ENCODE measurements around the gene KCNK3.

DNA sequence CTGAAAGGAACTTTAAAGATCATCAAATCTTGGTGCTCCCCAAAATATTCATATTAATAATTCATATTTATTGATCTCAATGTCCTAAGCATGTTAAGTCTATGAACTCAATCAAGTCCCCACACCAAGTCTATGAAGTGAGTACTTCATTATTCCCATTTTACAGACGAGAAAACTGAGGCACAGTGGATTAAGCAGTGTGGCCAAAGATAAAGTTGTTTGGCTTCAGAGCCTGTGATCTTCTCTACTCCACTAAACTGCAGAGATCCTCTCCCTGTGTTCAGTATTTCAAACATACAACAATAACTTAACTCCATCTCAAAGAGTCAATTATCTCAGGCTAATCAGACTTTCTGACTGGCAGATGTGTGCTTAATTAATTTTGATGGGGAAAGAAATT, 29.8 kb downstream of the KCNK3 start:
- TF ChIP-seq, protein P1, sequence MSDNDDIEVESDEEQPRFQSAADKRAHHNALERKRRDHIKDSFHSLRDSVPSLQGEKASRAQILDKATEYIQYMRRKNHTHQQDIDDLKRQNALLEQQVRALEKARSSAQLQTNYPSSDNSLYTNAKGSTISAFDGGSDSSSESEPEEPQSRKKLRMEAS (IDR thresholded peaks at IDR 0.05): no peak
- no peak for TF ChIP-seq ZKSCAN1 (IDR thresholded peaks at IDR 0.05; ENCODE audit: low read length)
- TF ChIP-seq, protein P2, sequence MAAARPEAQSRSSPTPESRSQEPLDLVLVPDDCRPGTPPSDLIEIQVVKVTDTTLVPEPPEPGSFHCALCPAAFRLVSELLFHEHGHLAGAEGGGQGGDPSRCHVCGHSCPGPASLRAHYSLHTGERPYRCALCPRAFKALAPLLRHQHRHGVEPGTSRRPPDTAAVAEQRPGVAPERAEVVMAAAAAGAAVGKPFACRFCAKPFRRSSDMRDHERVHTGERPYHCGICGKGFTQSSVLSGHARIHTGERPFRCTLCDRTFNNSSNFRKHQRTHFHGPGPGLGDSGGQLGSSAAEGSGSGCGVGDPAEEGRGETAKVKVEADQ (CRISPR knock-in tag; IDR thresholded peaks at IDR 0.05; ENCODE audit: borderline replicate concordance): no peak
- no peak for TF ChIP-seq SRSF1 (optimal IDR thresholded peaks at IDR 0.05; ENCODE audit: low read depth, low read length)
- no peak for TF ChIP-seq RXRA (CRISPR knock-in tag; IDR thresholded peaks at IDR 0.05)
- TF ChIP-seq, protein P3, sequence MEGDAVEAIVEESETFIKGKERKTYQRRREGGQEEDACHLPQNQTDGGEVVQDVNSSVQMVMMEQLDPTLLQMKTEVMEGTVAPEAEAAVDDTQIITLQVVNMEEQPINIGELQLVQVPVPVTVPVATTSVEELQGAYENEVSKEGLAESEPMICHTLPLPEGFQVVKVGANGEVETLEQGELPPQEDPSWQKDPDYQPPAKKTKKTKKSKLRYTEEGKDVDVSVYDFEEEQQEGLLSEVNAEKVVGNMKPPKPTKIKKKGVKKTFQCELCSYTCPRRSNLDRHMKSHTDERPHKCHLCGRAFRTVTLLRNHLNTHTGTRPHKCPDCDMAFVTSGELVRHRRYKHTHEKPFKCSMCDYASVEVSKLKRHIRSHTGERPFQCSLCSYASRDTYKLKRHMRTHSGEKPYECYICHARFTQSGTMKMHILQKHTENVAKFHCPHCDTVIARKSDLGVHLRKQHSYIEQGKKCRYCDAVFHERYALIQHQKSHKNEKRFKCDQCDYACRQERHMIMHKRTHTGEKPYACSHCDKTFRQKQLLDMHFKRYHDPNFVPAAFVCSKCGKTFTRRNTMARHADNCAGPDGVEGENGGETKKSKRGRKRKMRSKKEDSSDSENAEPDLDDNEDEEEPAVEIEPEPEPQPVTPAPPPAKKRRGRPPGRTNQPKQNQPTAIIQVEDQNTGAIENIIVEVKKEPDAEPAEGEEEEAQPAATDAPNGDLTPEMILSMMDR (CRISPR knock-in tag; IDR thresholded peaks at IDR 0.05): no peak
- no peak for TF ChIP-seq NFATC3 (CRISPR knock-in tag; IDR thresholded peaks at IDR 0.05)

Data from HepG2 (cell line).